ENCODE measurements around the gene FCGR3A. TPM values are rescaled to one million over a fixed set of nuclear protein-coding genes. Genes with fewer than 3 reads are reported as not detected.
A peak's percentile ranks its signal among the peaks of the same experiment; 100 is the strongest.
"Not testable (repeated sequence)": the region's sequence is repeated elsewhere in the genome, so short reads cannot be mapped to it uniquely, and the experiment has no call there.

Gene FCGR3A
- total and polyA plus RNA-seq, 4 donors: 27.1 to 211 (median 71.4) TPM

DNA sequence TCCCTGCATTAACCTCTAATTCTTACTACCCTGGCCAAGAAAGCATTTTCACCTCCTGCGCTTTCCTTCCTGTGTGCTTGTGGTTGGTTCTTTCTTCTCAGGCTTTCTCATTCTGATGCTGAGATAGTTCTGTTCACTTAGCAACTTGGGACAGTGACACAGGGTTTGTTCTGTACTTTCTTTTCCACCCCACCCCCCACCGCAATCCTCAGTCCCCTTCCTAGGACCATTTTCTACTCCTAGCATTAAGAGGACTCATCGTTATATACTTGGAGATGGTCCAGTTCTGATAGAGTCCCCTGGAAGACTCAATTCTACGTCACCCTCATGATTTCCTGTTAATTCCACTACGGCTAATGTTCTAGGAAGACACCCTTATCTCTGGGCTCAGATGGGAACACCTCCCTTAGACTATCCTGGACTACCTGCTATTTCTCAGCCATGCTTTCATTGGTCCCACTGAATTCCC, 7.5 kb downstream of the FCGR3A start:
- ATAC-seq (ENCODE audit: insufficient read depth, low FRiP score); H3K27ac ChIP-seq (ENCODE audit: low read depth in 1 of 2, low read length in 1 of 2): not testable (repeated sequence)
- WGBS, 2 donors: 58 to 69% methylated on average over 5 of the region's 5 CpGs

DNA sequence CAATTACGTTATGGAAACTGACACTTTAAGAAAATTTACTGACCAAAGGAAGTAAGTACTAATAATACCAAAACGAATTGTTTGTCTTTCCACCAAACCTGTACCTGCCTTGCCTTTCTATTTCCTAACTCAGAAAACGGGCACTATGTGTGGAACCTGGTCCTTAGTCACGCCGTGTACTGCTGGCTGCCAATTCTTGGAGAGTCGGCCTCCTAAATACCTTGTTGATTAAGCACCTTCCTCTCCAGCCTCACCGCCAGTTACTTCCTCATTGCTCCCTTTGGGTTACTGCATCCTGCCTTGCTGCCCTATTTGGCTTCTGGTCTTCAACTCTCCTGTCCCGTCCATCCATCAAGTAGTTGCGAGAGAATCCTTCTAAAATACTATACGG, 9.1 kb downstream of the FCGR3A start:
- H3K36me3 ChIP-seq (ENCODE audit: control insufficient read depth in 4 of 4, insufficient read depth in 4 of 4, low read length in 4 of 4); H3K4me1 ChIP-seq (ENCODE audit: control insufficient read depth in 5 of 5, insufficient read depth in 5 of 5, low read length in 5 of 5); H3K9ac ChIP-seq (ENCODE audit: insufficient read depth in 1 of 2, low read length in 2 of 2); H3K27ac ChIP-seq (ENCODE audit: low read depth in 1 of 2, low read length in 1 of 2); H3K9me3 ChIP-seq (ENCODE audit: control insufficient read depth in 4 of 4, insufficient read depth in 3 of 4, low read length in 3 of 4); H3K4me3 ChIP-seq: not testable (repeated sequence)
- peaks cover 0 to 18% (median 6%) of the 10 kb centered on the region in 3 donors for H3K27me3 ChIP-seq (ENCODE audit: control insufficient read depth in 3 of 3, insufficient read depth in 3 of 3, low read length in 2 of 3)
- WGBS, 2 donors: 20 to 40% methylated on average over 10 of the region's 10 CpGs
- ATAC-seq (ENCODE audit: insufficient read depth, low FRiP score): peak; percentile 20
- DNase-seq: peak in 1 of 3 donors; percentile 9

More for the DNA sequence above, 7.5 kb downstream of the FCGR3A start:
- peaks cover 0 to 18% (median 6%) of the 10 kb centered on the region in 3 donors for H3K27me3 ChIP-seq (ENCODE audit: control insufficient read depth in 3 of 3, insufficient read depth in 3 of 3, low read length in 2 of 3)
- H3K9me3 ChIP-seq (ENCODE audit: control insufficient read depth in 4 of 4, insufficient read depth in 3 of 4, low read length in 3 of 4); H3K9ac ChIP-seq (ENCODE audit: insufficient read depth in 1 of 2, low read length in 2 of 2); H3K4me3 ChIP-seq; H3K4me1 ChIP-seq (ENCODE audit: control insufficient read depth in 5 of 5, insufficient read depth in 5 of 5, low read length in 5 of 5); H3K36me3 ChIP-seq (ENCODE audit: control insufficient read depth in 4 of 4, insufficient read depth in 4 of 4, low read length in 4 of 4): not testable (repeated sequence)
- DNase-seq: peak in 1 of 3 donors; percentile 2

DNA sequence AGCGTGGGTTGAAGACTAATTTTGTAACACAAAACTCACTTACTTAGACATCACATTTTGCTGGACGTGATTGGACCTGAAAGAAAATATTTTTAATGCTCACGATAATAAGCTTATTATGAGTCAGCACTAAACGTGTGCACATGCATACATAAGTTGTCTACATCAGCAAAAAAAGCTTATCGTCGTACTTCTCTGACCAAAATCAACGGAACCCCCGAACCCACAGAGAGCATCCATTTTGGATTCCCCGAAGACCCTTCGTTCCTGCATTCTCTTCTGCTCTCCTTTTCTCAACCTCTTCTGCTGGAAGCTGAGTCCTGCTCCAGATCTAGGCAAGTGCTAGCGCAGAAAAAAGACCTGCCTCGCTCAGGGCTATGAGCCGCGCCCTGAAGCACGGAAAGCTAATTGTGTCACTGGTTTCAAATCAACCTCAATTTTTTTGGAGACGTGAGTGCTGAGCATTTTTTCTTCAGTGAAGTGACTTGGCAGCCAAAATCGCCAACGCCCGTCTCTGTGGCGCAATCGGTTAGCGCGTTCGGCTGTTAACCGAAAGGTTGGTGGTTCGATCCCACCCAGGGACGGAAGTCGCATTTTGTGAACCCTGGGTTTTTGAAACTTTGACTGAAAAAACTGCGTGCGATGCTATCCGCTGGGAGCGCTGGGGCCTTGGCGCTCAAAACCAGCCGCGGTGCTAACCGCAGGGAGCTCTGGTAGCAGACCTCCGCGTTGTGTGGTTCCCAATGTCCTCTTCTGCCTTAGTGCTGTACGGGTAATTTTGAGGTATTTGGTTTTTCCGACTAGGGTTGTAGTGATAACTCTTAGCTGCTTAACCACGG, 9.7 kb downstream of the FCGR3A start:
- Histone ChIP-seq H3K4me3 (peak overlapping the region; percentile 36), H3K27me3 (ENCODE audit: control insufficient read depth in 3 of 3, insufficient read depth in 3 of 3, low read length in 2 of 3) (peaks cover 0 to 18% (median 6%) of the 10 kb centered on the region in 3 donors), H3K9ac (ENCODE audit: insufficient read depth in 1 of 2, low read length in 2 of 2) (peak overlapping the region in 1 of 2 donors; percentile 71), H3K27ac (ENCODE audit: low read depth in 1 of 2, low read length in 1 of 2) (peak overlapping the region; percentile 53 to 72)
- ATAC-seq (ENCODE audit: insufficient read depth, low FRiP score): peak; percentile 81
- H3K9me3 ChIP-seq (ENCODE audit: control insufficient read depth in 4 of 4, insufficient read depth in 3 of 4, low read length in 3 of 4); H3K36me3 ChIP-seq (ENCODE audit: control insufficient read depth in 4 of 4, insufficient read depth in 4 of 4, low read length in 4 of 4); H3K4me1 ChIP-seq (ENCODE audit: control insufficient read depth in 5 of 5, insufficient read depth in 5 of 5, low read length in 5 of 5): not testable (repeated sequence)
- 1 to 5% methylated on average over 41 of the region's 41 CpGs for WGBS, 2 donors
- peak; percentile 71 to 85 (median 81) for DNase-seq

DNA sequence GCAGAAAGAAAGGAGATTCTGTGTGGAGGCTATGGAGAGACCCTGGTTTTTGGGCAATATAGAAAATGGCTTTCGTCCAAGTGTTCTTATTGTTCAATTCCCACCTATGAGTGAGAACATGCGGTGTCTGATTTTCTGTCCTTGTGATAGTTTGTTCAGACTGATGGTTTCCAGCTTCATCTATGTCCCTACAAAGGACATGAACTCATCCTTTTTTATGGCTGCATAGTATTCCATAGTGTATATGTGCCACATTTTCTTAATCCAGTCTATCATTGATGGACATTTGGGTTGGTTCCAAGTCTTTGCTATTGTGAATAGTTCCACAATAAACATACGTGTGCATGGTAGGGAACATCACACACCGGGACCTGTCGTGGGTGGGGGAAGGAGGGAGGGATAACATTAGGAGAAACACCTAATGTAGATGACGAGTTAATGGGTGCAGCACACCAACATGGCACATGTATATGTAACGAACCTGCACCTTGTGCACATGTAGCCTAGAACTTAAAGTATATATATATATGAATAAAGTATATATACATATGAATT, 10.6 kb downstream of the FCGR3A start:
- 85 to 88% methylated on average over 7 of the region's 7 CpGs for WGBS, 2 donors
- DNase-seq; H3K27ac ChIP-seq (ENCODE audit: low read depth in 1 of 2, low read length in 1 of 2); H3K4me3 ChIP-seq; H3K4me1 ChIP-seq (ENCODE audit: control insufficient read depth in 5 of 5, insufficient read depth in 5 of 5, low read length in 5 of 5); ATAC-seq (ENCODE audit: insufficient read depth, low FRiP score); H3K9ac ChIP-seq (ENCODE audit: insufficient read depth in 1 of 2, low read length in 2 of 2); H3K9me3 ChIP-seq (ENCODE audit: control insufficient read depth in 4 of 4, insufficient read depth in 3 of 4, low read length in 3 of 4); H3K36me3 ChIP-seq (ENCODE audit: control insufficient read depth in 4 of 4, insufficient read depth in 4 of 4, low read length in 4 of 4): not testable (repeated sequence)
- H3K27me3 ChIP-seq (ENCODE audit: control insufficient read depth in 3 of 3, insufficient read depth in 3 of 3, low read length in 2 of 3): peaks cover 0 to 18% (median 6%) of the 10 kb centered on the region in 3 donors

DNA sequence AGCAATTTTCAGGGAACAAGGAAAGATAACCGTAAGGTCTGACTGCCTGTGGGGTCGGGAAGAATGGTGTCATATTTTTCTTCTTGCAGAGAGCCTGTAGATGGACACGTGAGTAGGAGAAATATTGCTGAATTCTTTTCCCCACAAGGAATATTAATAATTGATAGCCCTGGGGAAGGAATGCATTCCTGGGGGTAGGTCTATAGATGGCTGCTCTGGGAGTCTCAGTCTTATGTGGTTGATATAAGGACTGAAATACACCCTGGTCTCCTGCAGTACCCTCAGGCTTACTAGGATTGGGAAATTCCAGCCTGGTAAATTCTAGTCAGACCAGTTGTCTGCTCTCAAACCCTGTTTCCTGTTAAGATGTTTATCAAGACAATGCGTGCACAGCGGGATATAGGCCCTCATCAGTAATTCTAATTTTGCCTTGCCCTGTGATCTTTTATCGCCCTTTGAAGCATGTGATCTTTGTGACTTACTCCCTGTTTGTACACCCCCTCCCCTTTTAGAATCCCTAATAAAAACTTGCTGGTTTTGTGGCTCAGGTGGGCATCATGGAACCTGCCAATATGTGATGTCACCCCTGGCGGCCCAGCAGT, 12.4 kb downstream of the FCGR3A start:
- not testable (repeated sequence) for H3K9me3 ChIP-seq (ENCODE audit: control insufficient read depth in 4 of 4, insufficient read depth in 3 of 4, low read length in 3 of 4); H3K4me3 ChIP-seq; H3K9ac ChIP-seq (ENCODE audit: insufficient read depth in 1 of 2, low read length in 2 of 2); H3K27ac ChIP-seq (ENCODE audit: low read depth in 1 of 2, low read length in 1 of 2); DNase-seq; H3K36me3 ChIP-seq (ENCODE audit: control insufficient read depth in 4 of 4, insufficient read depth in 4 of 4, low read length in 4 of 4); ATAC-seq (ENCODE audit: insufficient read depth, low FRiP score)
- Histone ChIP-seq H3K4me1 (ENCODE audit: control insufficient read depth in 5 of 5, insufficient read depth in 5 of 5, low read length in 5 of 5) (peaks cover 0 to 11% (median 0%) of the 10 kb centered on the region in 5 donors), H3K27me3 (ENCODE audit: control insufficient read depth in 3 of 3, insufficient read depth in 3 of 3, low read length in 2 of 3) (peaks cover 0 to 15% (median 6%) of the 10 kb centered on the region in 3 donors)
- 74% methylated on average over 7 of the region's 7 CpGs for WGBS, 2 donors

DNA sequence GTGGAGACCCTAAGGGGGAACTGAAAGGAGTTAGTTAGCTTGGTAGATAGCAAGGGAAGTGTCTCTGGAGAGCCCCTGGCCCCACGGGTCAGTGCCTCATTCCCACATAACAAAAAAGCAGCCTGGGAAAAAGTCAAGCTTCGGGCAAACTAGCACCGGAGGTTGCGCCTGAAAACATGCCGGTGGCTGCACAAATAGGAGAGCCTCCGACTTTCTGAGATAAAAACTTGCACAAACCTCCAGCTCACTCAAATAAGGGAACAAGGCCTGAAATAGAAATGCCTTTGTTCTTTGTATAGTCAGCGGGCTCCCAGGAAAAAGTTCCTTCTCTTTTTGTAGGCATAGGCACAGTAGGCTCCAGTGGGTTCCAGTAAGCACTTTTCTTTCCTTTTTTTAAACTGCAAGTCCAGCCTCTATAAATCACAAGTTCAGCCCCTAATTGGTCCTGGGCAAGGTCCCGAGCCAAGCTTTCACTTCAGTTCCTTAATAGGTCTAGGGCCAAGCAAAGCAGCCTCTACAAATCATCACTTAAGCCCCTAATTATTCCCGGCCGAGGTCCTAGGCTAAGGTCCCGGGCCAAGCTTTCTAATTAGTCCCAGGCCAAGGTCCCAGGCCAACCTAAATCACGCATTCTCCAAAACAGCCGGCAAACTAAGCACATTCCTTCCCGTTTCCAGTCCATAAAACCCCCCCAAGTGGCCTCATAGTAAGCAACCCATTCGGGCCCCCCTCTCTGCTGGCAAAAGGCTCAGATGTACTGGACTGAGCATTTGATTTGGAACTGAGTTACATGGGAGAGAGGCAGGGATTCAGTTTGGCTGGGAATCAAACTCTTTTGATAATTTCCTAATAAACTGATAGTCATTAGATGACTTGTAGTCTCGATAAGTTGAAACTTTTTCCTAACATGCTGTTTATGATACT, 16.7 kb downstream of the FCGR3A start:
- H3K9ac ChIP-seq (ENCODE audit: insufficient read depth in 1 of 2, low read length in 2 of 2): peak overlapping the region in 1 of 2 donors; percentile 40
- H3K4me3 ChIP-seq; H3K36me3 ChIP-seq (ENCODE audit: control insufficient read depth in 4 of 4, insufficient read depth in 4 of 4, low read length in 4 of 4); H3K9me3 ChIP-seq (ENCODE audit: control insufficient read depth in 4 of 4, insufficient read depth in 3 of 4, low read length in 3 of 4); ATAC-seq (ENCODE audit: insufficient read depth, low FRiP score); H3K27me3 ChIP-seq (ENCODE audit: control insufficient read depth in 3 of 3, insufficient read depth in 3 of 3, low read length in 2 of 3): not testable (repeated sequence)
- H3K27ac ChIP-seq (ENCODE audit: low read depth in 1 of 2, low read length in 1 of 2): peak overlapping the region in 1 of 2 donors; percentile 11
- WGBS, 2 donors: 57 to 60% methylated on average over 15 to 16 of the region's 16 CpGs
- H3K4me1 ChIP-seq (ENCODE audit: control insufficient read depth in 5 of 5, insufficient read depth in 5 of 5, low read length in 5 of 5): peaks cover 0 to 19% (median 0%) of the 10 kb centered on the region in 5 donors
- peak; percentile 82 to 94 (median 87) for DNase-seq

Data from lung (tissue), 10 donors.